Neural crest cell (in vitro differentiated cells): Measurements from ENCODE around the gene TRABD. TPM values are rescaled to one million over a fixed set of nuclear protein-coding genes. Genes with fewer than 3 reads are reported as not detected.
"Not testable (repeated sequence)": the region's sequence is repeated elsewhere in the genome, so short reads cannot be mapped to it uniquely, and the experiment has no call there.

ENCODE experiments used
- DNase-seq: peaks from one replicate; pipeline ENCODE4 v3.0.0; 2021; ENCODE audit warnings: low read depth, mixed read lengths, low spot score
- H3K27ac Mint-ChIP-seq: one replicate; pipeline ENCODE4 v1.8.0; 2021; ENCODE audit warnings: mild to moderate bottlenecking, mixed read lengths; ENCODE audit not compliant: unreplicated experiment
- H3K27me3 Mint-ChIP-seq: 2 replicates; pipeline ENCODE4 v1.8.0; 2021; ENCODE audit warnings: low read depth, mild to moderate bottlenecking, mixed read lengths
- H3K36me3 Mint-ChIP-seq: 2 replicates; pipeline ENCODE4 v1.8.0; 2021; ENCODE audit warnings: low read depth, mild to moderate bottlenecking, mixed read lengths
- H3K4me1 Mint-ChIP-seq: 2 replicates; pipeline ENCODE4 v1.8.0; 2021; ENCODE audit warnings: mixed read lengths
- H3K4me3 Mint-ChIP-seq: one replicate; pipeline ENCODE4 v1.8.0; 2021; ENCODE audit warnings: mild to moderate bottlenecking, mixed read lengths
- H3K9me3 Mint-ChIP-seq: 2 replicates; pipeline ENCODE4 v1.8.0; 2021; ENCODE audit warnings: mixed read lengths
- total RNA-seq: library from RNA; stranded (reverse); gene quantifications from 2 replicates; pipeline ENCODE4 v1.2.1, GENCODE V29; 2021
- TF ChIP-seq, protein P1 (sequence below): fragments of 200-600 bp; sonication (generic); conservative IDR thresholded peaks from 2 replicates; pipeline ENCODE4 v1.5.0; 2021; ENCODE audit warnings: antibody characterized with exemption, mild to moderate bottlenecking

The TRABD gene
- total RNA-seq, 1 donor from 2014 or later: 45.7 TPM

DNA sequence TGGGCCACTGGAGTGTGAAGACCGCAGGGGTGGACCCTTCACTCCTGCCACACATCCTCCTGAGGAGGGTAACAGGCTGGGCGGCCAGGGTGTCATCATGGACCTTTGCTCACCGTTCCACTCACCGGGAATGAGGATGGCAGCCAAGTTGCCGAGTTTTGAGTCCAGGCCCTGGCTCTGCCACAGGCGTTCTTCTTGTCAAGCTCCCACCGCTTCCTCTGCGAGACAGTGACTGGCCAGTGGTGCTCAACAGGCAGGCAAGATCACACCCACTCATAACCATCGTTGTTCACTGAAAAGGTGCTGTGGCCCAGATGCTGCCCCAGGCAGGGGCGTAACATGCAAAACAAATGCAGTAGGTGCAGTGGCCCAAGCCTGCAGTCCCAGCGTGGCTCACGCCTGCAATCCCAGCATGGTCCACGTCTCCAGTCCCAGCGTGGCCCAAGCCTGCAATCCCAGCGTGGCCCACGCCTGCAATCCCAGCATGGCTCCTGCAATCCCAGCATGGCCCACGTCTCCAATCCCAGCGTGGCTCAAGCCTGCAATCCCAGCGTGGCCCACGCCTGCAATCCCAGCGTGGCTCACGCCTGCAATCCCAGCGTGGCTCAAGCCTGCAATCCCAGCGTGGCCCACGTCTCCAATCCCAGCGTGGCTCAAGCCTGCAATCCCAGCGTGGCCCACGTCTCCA lies 20.1 kb upstream of the TRABD start:
- no peak for DNase-seq
- TF ChIP-seq, protein P1, sequence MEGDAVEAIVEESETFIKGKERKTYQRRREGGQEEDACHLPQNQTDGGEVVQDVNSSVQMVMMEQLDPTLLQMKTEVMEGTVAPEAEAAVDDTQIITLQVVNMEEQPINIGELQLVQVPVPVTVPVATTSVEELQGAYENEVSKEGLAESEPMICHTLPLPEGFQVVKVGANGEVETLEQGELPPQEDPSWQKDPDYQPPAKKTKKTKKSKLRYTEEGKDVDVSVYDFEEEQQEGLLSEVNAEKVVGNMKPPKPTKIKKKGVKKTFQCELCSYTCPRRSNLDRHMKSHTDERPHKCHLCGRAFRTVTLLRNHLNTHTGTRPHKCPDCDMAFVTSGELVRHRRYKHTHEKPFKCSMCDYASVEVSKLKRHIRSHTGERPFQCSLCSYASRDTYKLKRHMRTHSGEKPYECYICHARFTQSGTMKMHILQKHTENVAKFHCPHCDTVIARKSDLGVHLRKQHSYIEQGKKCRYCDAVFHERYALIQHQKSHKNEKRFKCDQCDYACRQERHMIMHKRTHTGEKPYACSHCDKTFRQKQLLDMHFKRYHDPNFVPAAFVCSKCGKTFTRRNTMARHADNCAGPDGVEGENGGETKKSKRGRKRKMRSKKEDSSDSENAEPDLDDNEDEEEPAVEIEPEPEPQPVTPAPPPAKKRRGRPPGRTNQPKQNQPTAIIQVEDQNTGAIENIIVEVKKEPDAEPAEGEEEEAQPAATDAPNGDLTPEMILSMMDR: no peak
- Mint-ChIP-seq H3K27me3 (peaks cover 38% of the 10 kb centered on the region), H3K4me3 (peak overlapping the region; percentile 16), H3K4me1 (no peaks in the 10 kb centered on the region), H3K9me3 (no peaks in the 10 kb centered on the region), H3K36me3 (no peaks in the 10 kb centered on the region), H3K27ac (no peak overlapping the region)

DNA sequence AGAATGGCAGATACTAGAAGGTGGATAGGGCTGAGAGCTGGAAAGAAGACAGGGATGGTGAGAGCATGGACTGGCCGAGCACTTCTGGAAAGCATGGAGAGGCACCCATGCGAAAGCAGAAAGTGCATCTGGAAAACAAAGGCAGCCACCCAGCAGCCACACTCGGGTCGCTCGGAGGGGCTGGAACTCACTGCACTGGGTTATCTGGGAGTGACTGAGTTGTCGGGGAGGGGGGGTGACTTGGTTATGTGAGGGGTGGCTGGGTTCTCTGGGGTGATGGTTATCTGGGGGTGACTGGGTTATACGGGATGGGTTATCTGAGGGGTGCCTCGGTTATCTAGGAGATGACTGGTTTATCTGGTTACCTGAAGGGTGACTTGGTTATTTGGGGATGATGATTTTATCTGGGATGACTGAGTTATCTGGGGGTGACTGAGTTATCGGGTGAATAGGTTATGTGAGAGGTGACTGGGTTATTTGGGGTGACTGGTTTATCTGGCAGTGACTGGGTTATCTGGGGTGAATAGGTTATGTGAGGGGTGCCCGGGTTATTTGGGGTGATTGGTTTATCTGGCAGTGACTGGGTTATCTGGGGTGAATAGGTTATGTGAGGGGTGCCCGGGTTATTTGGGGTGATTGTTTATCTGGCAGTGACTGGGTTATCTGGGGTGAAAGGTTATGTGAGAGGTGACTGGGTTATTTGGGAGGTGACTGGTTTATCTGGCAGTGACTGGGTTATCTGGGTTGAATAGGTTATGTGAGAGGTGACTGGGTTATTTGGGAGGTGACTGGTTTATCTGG lies 17.8 kb upstream of the TRABD start:
- peaks cover 54% of the 10 kb centered on the region for H3K27me3 Mint-ChIP-seq
- no peak for DNase-seq
- H3K27ac Mint-ChIP-seq: no peak overlapping the region
- H3K9me3 Mint-ChIP-seq: no peaks in the 10 kb centered on the region
- H3K4me3 Mint-ChIP-seq: peak overlapping the region; percentile 87
- H3K4me1 Mint-ChIP-seq: no peaks in the 10 kb centered on the region
- no peaks in the 10 kb centered on the region for H3K36me3 Mint-ChIP-seq
- TF ChIP-seq, protein P1: no peak

DNA sequence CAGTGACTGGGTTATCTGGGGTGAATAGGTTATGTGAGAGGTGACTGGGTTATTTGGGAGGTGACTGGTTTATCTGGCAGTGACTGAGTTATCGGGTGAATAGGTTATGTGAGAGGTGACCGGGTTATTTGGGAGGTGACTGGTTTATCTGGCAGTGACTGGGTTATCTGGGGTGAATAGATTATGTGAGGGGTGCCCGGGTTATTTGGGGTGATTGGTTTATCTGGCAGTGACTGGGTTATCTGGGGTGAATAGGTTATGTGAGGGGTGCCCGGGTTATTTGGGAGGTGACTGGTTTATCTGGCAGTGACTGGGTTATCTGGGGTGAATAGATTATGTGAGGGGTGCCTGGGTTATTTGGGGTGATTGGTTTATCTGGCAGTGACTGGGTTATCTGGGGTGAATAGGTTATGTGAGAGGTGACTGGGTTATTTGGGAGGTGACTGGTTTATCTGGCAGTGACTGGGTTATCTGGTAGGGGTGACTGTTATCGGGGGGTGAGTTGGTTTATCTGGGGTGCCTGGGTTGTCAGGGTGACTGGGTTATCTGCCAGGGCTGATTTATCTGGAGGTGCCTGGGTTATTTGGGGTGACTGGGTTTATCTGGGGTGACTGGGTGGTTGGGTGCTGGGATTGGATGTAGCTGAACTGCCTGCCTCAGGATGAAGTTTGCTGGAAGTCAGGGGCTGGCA lies 17.1 kb upstream of the TRABD start:
- not testable (repeated sequence) for H3K36me3 Mint-ChIP-seq, DNase-seq, H3K4me1 Mint-ChIP-seq, H3K27ac Mint-ChIP-seq, H3K9me3 Mint-ChIP-seq
- H3K4me3 Mint-ChIP-seq: peak overlapping the region; percentile 81
- H3K27me3 Mint-ChIP-seq: peaks cover 54% of the 10 kb centered on the region

DNA sequence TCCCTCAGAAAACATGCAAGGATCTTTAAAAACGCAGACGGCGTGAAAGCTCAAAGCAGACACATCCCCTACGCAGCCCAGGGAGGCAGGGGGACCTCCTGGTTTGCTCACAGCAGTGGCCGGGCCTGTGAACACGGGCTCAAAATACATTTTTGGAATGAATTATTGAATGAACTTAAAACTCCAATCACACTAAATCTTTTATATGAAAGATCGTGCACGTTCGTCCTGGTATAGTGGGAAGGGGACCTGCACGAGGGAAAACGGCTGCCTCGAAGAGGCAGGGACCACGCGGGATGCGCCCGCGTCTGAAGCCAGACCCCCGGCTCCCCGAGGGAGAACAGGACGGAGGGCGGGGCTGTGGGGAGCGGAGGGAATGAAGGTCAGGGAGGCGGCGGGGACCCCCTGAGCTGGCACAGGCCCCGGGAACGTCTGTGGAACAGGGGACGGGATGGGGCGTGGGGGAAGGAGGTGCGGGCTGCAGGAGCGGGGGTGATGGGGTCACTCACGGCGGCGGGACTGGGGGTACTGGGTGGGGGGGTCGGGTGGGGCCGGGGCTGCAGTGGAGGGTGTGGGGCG lies 16.4 kb upstream of the TRABD start:
- no peaks in the 10 kb centered on the region for H3K9me3 Mint-ChIP-seq
- peaks cover 52% of the 10 kb centered on the region for H3K27me3 Mint-ChIP-seq
- H3K27ac Mint-ChIP-seq: no peak overlapping the region
- no peak for DNase-seq
- no peaks in the 10 kb centered on the region for H3K4me1 Mint-ChIP-seq
- peak overlapping the region; percentile 81 for H3K4me3 Mint-ChIP-seq
- TF ChIP-seq, protein P1: no peak
- no peaks in the 10 kb centered on the region for H3K36me3 Mint-ChIP-seq

DNA sequence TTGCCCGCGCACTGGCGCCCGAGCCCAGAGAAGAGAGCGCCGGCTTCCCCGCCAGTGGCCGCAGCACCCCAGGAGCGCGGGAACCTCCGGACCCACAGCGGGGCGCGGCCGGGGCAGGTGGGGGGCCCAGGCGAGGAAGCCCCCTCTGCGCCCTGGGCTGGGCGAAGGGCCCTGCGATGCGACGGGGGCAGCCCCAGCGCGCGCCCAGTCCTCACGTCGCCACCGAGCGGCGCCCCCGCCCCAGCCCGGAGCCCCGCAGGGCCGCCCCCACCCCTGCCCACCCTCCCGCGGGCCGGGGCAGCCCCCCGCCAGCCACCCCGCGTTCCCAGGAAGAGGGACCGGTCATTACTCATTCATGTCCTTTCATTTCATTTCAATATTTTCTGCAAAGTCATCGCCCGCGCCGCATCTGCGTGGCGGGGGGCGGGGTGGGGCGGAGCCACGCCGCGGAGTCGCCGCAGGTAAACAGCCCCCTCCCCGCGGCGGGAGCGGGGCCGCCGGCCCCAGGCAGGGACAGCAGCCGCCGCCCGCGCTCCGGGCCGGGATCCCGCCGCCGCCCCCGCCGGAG lies 15.9 kb upstream of the TRABD start:
- Mint-ChIP-seq H3K36me3 (no peaks in the 10 kb centered on the region), H3K4me3 (no peak overlapping the region), H3K27ac (no peak overlapping the region), H3K27me3 (peaks cover 51% of the 10 kb centered on the region), H3K9me3 (no peaks in the 10 kb centered on the region), H3K4me1 (no peaks in the 10 kb centered on the region)
- no peak for DNase-seq
- TF ChIP-seq, protein P1: peak; percentile 20
